Stimulated activated CD4-positive, alpha-beta T cell treated with anti-CD3 and anti-CD28 coated beads, Interleukin-15, amount 100 ng/mL, for 48 hours (primary cell): ENCODE data around the gene ITSN2.
"Not testable (repeated sequence)": the region's sequence is repeated elsewhere in the genome, so short reads cannot be mapped to it uniquely, and the experiment has no call there.

ENCODE experiments used
- DNase-seq, 2 donors: peaks; one replicate each; pipeline ENCODE4 v3.0.0-alpha.2; 2020; ENCODE audit warnings: low read depth in 2 of 2

Gene ITSN2

DNA sequence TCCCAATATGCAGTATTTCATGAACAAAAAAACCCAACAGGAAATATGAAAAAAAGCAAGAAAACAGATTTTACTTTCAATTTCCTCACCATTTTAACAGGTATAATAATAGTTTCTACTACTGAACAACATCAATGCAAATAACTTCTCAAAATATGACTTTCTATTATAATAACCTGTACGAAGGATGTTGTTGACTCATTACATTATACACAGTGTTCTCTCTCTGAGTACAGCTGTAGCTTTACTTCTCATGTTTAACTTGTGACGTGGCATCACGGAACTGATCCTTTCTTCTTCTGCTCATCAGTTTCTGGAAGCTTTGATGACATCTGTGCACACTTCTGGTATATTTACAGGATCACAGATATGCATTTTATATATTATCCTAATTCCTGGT, 145.5 kb downstream of the ITSN2 start:
- no peak for DNase-seq

- DNase-seq = no peak
Measured at GRCh38 chr2:24211408-24211807, 148.9 kb downstream of the ITSN2 start.

DNA sequence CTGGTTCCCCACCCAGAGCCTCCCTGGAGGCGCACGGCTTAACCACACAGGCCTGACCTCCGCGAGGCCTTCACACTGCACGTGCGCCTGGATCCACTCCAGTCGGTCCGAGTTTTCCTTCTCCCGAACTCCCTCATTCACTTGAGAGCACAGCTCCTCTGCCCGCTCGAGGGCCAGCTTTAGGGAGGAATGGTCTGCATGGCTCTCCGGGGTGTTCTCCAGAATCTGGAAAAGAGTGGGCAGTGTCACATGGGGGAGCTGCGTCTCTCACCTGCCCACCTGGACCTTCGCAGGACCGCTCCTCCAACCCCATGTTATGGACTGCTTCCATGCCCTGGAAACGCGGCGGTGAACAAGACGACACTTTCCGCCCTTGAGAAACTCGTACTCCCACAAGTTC, 149.6 kb downstream of the ITSN2 start:
- DNase-seq = no peak

- DNase-seq = no peak
Measured at GRCh38 chr2:24210106-24210455, 150.3 kb downstream of the ITSN2 start.

GRCh38 chr2:24209389-24210105, 150.8 kb downstream of the ITSN2 start:
- no peak for DNase-seq

DNA sequence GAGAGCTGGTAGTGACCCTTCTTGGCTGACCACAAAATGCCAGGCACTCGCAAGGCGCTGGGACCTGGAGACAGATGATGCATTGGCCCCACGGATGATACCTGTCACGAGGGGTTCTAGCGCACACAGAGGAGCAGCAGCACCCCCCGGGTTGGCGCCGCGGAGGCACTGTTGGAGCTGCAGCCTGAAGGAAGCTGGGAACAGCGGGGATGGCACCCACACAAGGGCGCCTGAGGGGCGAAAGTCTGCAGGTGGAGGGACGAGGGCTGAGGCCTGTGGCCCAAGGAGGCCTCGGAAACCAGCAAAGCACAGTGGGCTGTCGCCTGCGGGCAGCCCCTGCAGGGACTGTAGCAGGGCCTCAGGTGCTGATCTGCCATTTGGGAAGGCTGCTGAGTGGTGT, 151.8 kb downstream of the ITSN2 start:
- no peak for DNase-seq

GRCh38 chr2:24207359-24207758, 153.0 kb downstream of the ITSN2 start:
- no peak for DNase-seq

DNA sequence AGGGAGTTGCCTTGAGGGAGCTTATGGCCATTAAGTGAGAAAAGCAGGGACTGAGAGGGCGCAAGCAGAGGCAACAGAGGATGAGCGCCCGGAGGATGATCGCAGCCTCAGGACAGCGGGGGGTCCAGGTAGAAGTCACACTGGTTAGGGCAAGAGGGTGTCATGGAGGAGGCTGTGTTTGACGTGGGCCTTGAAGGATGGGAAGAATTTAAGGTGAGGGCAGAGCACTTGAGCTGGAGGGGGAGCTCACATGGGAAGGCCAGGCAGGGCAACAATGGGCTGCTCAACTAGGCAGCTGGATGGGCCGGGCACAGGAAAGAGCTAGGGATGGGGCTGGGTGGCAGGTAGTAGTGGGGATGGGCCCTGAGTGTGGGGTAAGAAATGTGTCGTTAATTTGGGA, 153.6 kb downstream of the ITSN2 start:
- DNase-seq = no peak

GRCh38 chr2:24206242-24206641, 154.1 kb downstream of the ITSN2 start:
- no peak for DNase-seq

GRCh38 chr2:24205131-24205530, 155.2 kb downstream of the ITSN2 start:
- DNase-seq = no peak

DNA sequence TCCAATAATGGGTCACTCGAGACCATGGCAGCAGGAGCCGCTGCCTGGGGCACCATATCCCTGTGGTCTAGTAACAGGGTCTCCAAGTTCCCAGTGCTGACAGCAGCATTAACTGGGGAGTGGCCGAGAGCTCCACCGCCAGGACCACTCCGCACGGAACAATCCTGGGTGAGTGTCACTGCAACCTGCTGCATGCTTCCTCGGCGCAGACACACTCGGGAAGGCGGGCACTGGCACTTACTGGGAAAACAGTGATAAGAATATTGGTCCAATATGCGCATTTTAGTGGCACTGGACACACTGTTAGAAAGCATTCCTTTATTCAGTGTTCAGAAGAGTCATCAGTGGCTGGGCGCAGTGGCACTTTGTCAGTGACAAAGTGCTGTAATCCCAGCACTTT, 155.8 kb downstream of the ITSN2 start:
- no peak for DNase-seq

DNA sequence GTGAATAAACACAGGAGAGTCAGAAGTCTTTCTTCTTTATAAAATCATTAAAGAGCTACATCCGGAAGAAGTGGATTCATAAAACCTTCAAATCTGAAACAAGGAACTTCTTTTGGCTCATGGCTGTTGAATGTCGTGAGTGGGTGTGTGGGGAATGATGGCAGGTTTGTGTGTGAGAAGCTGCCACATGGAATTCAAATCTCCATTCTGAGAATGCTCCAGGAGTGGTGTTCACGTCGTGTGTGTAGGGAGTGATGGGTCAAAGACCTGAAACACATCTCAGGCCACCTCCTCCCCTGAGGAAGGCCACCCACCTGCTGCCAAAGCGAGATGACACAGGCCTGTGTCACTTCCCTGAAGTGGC, 156.6 kb downstream of the ITSN2 start:
- DNase-seq = no peak

DNA sequence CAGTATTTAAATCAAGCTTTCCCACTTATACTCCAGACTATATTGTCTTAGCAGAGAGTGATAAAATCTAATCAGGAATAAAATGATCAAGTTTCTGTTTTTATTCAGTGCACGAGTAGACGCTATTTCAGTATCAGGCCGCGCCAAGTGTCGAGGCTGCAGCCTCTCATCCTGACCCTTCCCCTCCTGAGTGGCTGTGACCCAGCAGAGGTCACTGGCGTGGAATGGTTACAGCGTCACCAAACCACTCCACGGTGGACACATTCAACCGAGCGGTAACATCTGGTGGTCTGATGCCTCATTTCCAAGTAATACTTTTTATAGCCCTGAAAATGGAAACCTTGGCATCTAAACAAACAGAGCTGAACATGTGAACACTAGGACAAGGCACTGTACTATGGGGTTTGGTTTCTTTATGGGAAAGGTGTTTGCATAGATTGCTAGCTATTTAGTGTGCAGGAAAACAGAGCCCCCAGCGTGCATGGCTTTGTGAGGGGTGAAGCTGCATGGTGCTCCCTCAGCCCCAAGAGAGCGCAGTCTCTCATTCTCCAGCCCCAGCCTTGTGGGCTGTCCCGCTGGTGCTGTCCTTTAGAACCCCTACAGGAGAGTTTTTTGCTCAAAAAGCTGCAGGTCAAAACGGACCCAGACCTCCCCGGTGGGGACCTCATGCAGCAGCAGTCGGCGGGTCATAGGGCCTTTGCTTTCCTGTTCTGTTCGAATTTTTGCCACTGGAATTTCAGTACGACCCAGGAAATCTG, 157.1 kb downstream of the ITSN2 start:
- no peak for DNase-seq

DNA sequence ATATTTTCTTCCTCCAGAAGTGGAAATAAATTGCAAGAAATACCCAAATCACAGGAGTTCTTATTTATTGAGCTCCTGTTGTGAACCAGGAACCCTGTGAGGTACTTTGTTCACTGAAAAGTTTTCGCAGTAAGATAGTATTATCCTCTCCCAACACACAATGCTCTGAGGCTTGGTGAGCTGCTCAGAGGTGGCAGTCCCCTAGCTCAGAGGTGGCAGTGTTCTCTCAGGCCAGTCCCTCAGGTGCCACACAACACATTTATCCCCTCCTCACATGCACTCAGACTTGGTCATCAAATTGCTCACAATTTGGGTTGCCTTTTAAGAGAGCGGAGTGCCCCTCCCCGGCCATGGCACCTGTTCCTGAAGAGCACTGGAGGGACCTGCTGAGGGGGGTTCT, 159.5 kb downstream of the ITSN2 start:
- no peak for DNase-seq

DNA sequence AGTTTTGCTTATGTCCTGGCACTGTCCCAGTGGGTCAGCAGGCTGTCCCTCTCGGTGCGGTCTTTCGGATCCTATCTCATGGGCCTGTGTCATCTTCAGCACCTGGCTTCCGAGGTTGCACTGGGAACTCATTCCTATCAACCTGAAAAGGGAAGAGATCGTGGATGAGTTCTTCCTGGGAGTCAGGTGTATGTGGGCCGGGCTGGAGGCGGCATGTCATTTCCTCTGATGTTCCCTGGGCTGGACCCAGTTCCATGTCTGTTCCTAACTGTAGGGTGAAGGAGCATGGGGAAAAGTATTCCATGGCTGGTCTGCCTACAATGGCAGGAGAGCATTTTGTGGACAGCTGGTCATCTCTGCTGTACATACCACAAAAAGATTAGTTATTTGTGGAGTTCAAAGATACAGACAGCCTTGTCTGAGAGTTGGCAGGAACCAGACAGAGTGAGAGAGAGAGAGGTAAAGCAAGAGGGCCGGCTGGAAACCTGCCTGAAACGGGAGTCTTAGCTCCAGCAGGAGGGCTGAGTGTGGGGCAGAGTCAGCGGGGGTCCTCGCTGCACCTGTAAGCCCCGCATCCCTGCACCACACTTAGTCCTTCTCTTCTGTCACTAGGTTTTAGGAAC, 160.3 kb downstream of the ITSN2 start:
- no peak for DNase-seq

DNA sequence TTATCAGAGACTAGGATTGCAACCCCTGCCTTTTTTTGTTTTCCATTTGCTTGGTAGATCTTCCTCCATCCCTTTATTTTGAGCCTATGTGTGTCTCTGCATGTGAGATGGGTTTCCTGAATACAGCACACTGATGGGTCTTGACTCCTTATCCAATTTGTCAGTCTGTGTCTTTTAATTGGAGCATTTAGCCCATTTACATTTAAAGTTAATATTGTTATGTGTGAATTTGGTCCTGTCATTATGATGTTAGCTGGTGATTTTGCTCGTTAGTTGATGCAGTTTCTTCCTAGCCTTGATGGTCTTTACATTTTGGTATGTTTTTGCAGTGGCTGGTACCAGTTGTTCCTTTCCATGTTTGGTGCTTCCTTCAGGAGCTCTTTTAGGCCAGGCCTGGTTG, 163.1 kb downstream of the ITSN2 start:
- not testable (repeated sequence) for DNase-seq

DNA sequence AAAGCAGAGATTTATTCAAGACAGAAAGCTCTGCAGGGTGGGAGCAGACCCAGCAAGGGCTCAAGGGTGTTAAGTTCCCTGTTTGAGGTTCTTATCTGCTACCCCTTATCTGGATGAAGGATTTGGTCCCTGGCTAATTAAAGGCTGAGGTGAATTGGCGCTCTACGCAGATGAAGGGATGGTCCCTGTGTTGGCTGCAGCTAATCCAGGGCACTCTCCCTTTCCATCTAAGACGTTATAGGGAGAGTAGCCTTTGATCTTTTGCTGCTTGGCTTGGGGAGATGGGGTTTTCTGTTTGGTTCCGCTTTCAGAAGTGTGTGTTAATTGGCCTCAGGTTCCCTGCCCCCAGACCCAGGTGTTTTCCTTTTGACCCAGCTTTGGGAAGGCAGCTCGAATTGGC, 168.5 kb downstream of the ITSN2 start:
- DNase-seq = no peak

GRCh38 chr2:24191156-24191555, 169.2 kb downstream of the ITSN2 start:
- no peak for DNase-seq

DNA sequence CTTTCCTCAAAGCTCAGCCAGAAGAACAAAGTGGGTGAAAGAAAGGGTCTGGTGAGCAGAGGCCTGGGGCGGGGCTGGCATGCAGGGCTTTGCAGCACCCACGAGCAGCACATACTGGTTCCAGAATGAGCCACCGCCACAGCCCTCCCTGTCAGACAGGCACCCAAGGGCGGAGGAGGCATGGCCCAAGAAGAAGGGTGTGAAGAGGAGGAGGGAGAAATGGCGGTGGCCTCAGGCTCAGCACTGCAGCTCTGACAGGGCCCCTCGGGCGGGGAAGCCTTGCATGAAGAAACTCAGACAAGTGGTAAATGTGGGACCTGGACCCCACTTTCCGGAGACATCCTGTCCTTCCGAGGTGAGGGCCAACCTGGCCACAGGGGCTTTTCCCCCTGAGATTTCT, 169.8 kb downstream of the ITSN2 start:
- no peak for DNase-seq

GRCh38 chr2:24189551-24189950, 170.8 kb downstream of the ITSN2 start:
- no peak for DNase-seq

GRCh38 chr2:24183366-24184069, 176.8 kb downstream of the ITSN2 start:
- DNase-seq = no peak

- no peak for DNase-seq
Measured at GRCh38 chr2:24182507-24182906, 177.8 kb downstream of the ITSN2 start.

DNA sequence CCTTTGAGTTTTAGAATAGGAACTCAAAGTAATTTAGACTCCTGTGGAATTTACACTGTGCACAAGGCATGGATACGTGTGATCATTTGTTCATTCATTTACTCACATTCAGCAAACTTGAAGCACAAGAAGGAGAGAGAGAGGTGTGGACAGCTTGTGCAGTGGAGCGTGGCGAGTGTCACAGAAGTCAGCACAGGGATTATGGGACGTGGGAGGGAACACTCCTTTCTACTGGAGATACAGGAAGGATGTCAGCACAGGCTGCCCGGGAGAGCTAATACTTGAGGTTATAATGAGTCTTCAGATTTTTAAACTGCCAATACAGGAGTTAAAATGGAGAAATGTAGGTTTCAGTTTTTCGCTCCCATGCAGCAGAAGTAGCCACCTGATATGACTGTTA, 178.5 kb downstream of the ITSN2 start:
- DNase-seq = no peak
